ENCODE measurements around the gene C16orf96. TPM values are rescaled to one million over a fixed set of nuclear protein-coding genes. Genes with fewer than 3 reads are reported as not detected.

Gene C16orf96
- total RNA-seq, 2 donors from 2014 or later: 0.08 TPM; not detected in 1

- DNase-seq: no peak
- intact Hi-C loops (cut with DNase I): no loop called here
- Histone ChIP-seq H3K9me3 (no peaks in the 10 kb centered on the region), H3K9ac (ENCODE audit: low read depth in 2 of 2, low read length in 2 of 2) (peak overlapping the region in 1 of 2 donors; percentile 17), H3K36me3 (no peaks in the 10 kb centered on the region), H3K4me1 (no peaks in the 10 kb centered on the region), H3K27ac (no peak overlapping the region), H3K27me3 (no peaks in the 10 kb centered on the region), H3K4me3 (no peak overlapping the region)
- no peak for TF ChIP-seq CTCF (IDR thresholded peaks at IDR 0.05)
These were observed 21.9 kb upstream of the C16orf96 start for GRCh38 chr16:4534151-4534790.

GRCh38 chr16:4535627-4536108, 20.5 kb upstream of the C16orf96 start:
- DNase-seq: no peak
- Histone ChIP-seq H3K27me3 (no peaks in the 10 kb centered on the region), H3K4me1 (no peaks in the 10 kb centered on the region), H3K36me3 (no peaks in the 10 kb centered on the region), H3K9me3 (no peaks in the 10 kb centered on the region), H3K27ac (no peak overlapping the region), H3K4me3 (no peak overlapping the region), H3K9ac (ENCODE audit: low read depth in 2 of 2, low read length in 2 of 2) (no peak overlapping the region)
- intact Hi-C loops (cut with DNase I): no loop called here
- no peak for TF ChIP-seq CTCF (IDR thresholded peaks at IDR 0.05)

- Histone ChIP-seq H3K27me3 (no peaks in the 10 kb centered on the region), H3K9me3 (no peaks in the 10 kb centered on the region), H3K9ac (ENCODE audit: low read depth in 2 of 2, low read length in 2 of 2) (no peak overlapping the region), H3K27ac (no peak overlapping the region), H3K4me3 (no peak overlapping the region), H3K4me1 (no peaks in the 10 kb centered on the region), H3K36me3 (no peaks in the 10 kb centered on the region)
- DNase-seq: no peak
- no peak for TF ChIP-seq CTCF (IDR thresholded peaks at IDR 0.05)
- intact Hi-C loops (cut with DNase I): no loop called here
These were observed 19.6 kb upstream of the C16orf96 start for GRCh38 chr16:4536391-4537106.

GRCh38 chr16:4537376-4538343, 18.5 kb upstream of the C16orf96 start:
- no peaks in the 10 kb centered on the region for H3K9me3 ChIP-seq
- no peaks in the 10 kb centered on the region for H3K36me3 ChIP-seq
- peak overlapping the region; percentile 68 for H3K27ac ChIP-seq
- H3K4me3 ChIP-seq: peak overlapping the region; percentile 71
- DNase-seq: peak; percentile 25
- peak overlapping the region; percentile 59 to 74 for H3K9ac ChIP-seq (ENCODE audit: low read depth in 2 of 2, low read length in 2 of 2)
- no peaks in the 10 kb centered on the region for H3K4me1 ChIP-seq
- TF ChIP-seq CTCF (IDR thresholded peaks at IDR 0.05): no peak
- H3K27me3 ChIP-seq: no peaks in the 10 kb centered on the region
- intact Hi-C loops (cut with DNase I): no loop called here

Data from colonic mucosa (tissue), 4 donors.